Activated CD8-positive, alpha-beta memory T cell treated with anti-CD3 and anti-CD28 coated beads, Interleukin-2, amount 50 U/mL, for 24 hours (primary cell): ENCODE data around the gene CEP78.

Source experiments
- DNase-seq: peaks from one replicate; pipeline ENCODE4 v3.0.0-alpha.2; 2020; ENCODE audit errors: extremely low read depth

Gene CEP78

GRCh38 chr9:78306222-78307076 lies 70.6 kb downstream of the CEP78 start:
- no peak for DNase-seq

GRCh38 chr9:78307360-78307759 lies 71.5 kb downstream of the CEP78 start:
- DNase-seq = no peak

- no peak for DNase-seq
Observed at GRCh38 chr9:78309066-78309465, 73.2 kb downstream of the CEP78 start.

- DNase-seq = no peak
Observed at GRCh38 chr9:78311075-78311474, 75.2 kb downstream of the CEP78 start.

GRCh38 chr9:78311886-78312524 lies 76.1 kb downstream of the CEP78 start:
- no peak for DNase-seq

GRCh38 chr9:78314550-78314949 lies 78.7 kb downstream of the CEP78 start:
- no peak for DNase-seq

- no peak for DNase-seq
Observed at GRCh38 chr9:78314953-78315870, 79.3 kb downstream of the CEP78 start.

GRCh38 chr9:78316166-78316892 lies 80.5 kb downstream of the CEP78 start:
- DNase-seq = no peak

- DNase-seq = no peak
Observed at GRCh38 chr9:78319197-78320029, 83.5 kb downstream of the CEP78 start.

GRCh38 chr9:78320030-78320693 lies 84.3 kb downstream of the CEP78 start:
- DNase-seq = no peak

- no peak for DNase-seq
Observed at GRCh38 chr9:78320875-78321496, 85.1 kb downstream of the CEP78 start.

GRCh38 chr9:78321505-78321904 lies 85.6 kb downstream of the CEP78 start:
- DNase-seq = no peak

GRCh38 chr9:78324068-78324650 lies 88.3 kb downstream of the CEP78 start:
- no peak for DNase-seq

GRCh38 chr9:78324682-78325081 lies 88.8 kb downstream of the CEP78 start:
- no peak for DNase-seq

GRCh38 chr9:78325343-78325742 lies 89.5 kb downstream of the CEP78 start:
- no peak for DNase-seq

GRCh38 chr9:78325846-78326360 lies 90.0 kb downstream of the CEP78 start:
- no peak for DNase-seq

- DNase-seq = no peak
Observed at GRCh38 chr9:78326564-78326963, 90.7 kb downstream of the CEP78 start.
